Epithelial cell of esophagus (primary cell): ENCODE results near the gene SLBP.

Experiments used
- DNase-seq: peaks from one replicate; pipeline ENCODE4 v3.0.0; 2010; ENCODE audit warnings: low read depth
- H3K4me3 ChIP-seq: 2 replicates; pipeline ENCODE4 v1.5.1; 2011; ENCODE audit warnings: mild to moderate bottlenecking, low read length, control low read depth
- CTCF ChIP-seq: IDR thresholded peaks from 2 replicates; pipeline ENCODE4 v1.5.1; 2011; ENCODE audit warnings: low read depth, mild to moderate bottlenecking, low read length, control low read depth, inconsistent platforms; ENCODE audit not compliant: insufficient read depth; ENCODE audit errors: missing control alignments

Gene SLBP

DNA sequence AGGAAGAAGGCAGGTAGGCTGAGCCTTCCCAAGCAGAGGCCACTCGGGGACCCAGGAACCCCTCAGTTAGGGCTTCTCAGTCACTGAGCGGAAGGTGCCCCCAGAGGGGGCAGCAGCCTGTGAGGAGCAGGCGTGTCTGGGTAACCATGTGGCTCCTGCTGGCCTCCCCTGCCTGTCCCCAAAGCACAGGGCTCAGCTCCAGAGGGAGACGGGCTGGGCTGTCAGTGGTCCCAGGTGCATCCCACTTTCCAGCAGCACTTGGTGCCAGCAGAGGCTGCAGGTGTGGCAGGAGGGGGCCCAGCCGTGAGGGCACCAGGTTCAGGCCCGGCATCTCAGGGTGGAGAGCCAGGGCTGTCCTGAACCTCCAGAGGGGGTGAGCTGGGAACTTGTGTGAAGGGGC is 31.9 kb upstream of the SLBP start:
- DNase-seq = no peak

GRCh38 chr4:1743551-1743950 is 31.4 kb upstream of the SLBP start:
- TF ChIP-seq CTCF = no peak
- no peak overlapping the region for H3K4me3 ChIP-seq
- DNase-seq = no peak

More for the DNA sequence above, 31.9 kb upstream of the SLBP start:
- no peak for TF ChIP-seq CTCF
- H3K4me3 ChIP-seq = no peak overlapping the region

DNA sequence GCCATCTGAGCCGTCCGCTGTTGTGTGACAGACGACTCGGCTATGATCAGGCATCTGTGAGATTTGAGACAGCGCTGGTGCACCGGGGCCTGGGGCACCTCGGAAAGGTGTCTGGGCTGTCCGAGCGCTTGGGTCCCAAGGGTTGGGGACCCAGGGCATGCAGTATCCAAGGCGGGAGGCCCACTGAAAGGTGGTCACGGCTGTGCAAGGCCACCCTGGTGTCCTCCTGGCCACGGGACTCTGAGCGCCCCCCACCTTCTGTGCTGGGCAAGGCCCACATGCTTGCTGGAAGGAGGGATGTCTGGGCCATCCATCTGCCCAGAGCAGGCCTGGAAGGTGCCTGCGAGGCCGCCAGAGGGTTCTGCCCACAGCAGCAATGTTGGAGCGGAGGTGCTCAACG is 29.1 kb upstream of the SLBP start:
- no peak overlapping the region for H3K4me3 ChIP-seq
- no peak for TF ChIP-seq CTCF
- DNase-seq = no peak

GRCh38 chr4:1740021-1740545 is 28.0 kb upstream of the SLBP start:
- no peak for DNase-seq

GRCh38 chr4:1739358-1739757 is 27.2 kb upstream of the SLBP start:
- H3K4me3 ChIP-seq = no peak overlapping the region
- no peak for DNase-seq
- TF ChIP-seq CTCF = no peak

More at GRCh38 chr4:1740021-1740545, 28.0 kb upstream of the SLBP start:
- no peak overlapping the region for H3K4me3 ChIP-seq
- TF ChIP-seq CTCF = no peak

GRCh38 chr4:1738410-1738809 is 26.3 kb upstream of the SLBP start:
- DNase-seq = no peak
- no peak overlapping the region for H3K4me3 ChIP-seq
- no peak for TF ChIP-seq CTCF

GRCh38 chr4:1737666-1738065 is 25.5 kb upstream of the SLBP start:
- no peak for TF ChIP-seq CTCF
- H3K4me3 ChIP-seq = no peak overlapping the region
- no peak for DNase-seq
